Measurements from ENCODE around the gene NHLRC2.
"Not testable (repeated sequence)": the region's sequence is repeated elsewhere in the genome, so short reads cannot be mapped to it uniquely, and the experiment has no call there.

Gene NHLRC2

DNA sequence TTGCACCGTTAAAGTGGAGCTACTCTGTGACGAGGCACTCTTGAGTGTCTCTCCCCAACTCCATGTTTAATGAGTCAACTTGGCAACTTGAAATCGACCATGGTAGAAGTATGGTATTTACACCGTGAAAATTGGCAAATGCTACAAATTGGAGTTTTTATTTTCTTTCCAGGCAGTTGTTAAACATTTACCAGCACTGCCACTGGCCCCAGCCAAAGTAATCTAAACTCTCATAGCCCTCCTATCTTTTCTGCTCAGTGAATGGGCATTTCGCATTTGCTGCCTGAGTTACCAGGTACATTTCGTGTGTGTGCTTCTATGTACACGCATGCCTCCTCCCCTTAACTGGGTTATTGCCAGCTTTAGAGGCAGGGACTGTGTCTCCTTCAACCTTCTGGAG lies 83.3 kb downstream of the NHLRC2 start:
- Histone ChIP-seq H3K79me1 (ENCODE audit: low read depth, low read length) (no peaks in the 10 kb centered on the region), H3K4me1 (ENCODE audit: control insufficient read depth in 2 of 2, insufficient read depth in 1 of 2, low read depth in 1 of 2, low read length in 2 of 2) (no peaks in the 10 kb centered on the region), H3K18ac (ENCODE audit: low read length) (no peak overlapping the region), H3K23ac (ENCODE audit: low read depth, low read length, poor library complexity) (no peak overlapping the region), H4K8ac (ENCODE audit: low read depth, low read length) (no peak overlapping the region), H3K9ac (ENCODE audit: low read depth, low read length, poor library complexity) (no peak overlapping the region), H2BK12ac (ENCODE audit: low read length) (no peak overlapping the region), H4K91ac (ENCODE audit: low read depth, low read length, poor library complexity) (no peak overlapping the region), H3K14ac (ENCODE audit: low read length) (no peak overlapping the region), H3K4ac (ENCODE audit: low read length) (no peak overlapping the region), H2AFZ (ENCODE audit: low read length) (no peak overlapping the region), H3K4me3 (ENCODE audit: low read length in 2 of 2) (no peak overlapping the region), H2AK5ac (ENCODE audit: low read depth, low read length) (no peak overlapping the region), H3K9me3 (replicated peaks in 1 of 2; ENCODE audit: control insufficient read depth in 2 of 2, insufficient read depth in 1 of 2, low read depth in 1 of 2, low read length in 2 of 2) (no peaks in the 10 kb centered on the region), H3K4me2 (ENCODE audit: insufficient read depth, low read length, poor library complexity, severe bottlenecking) (no peak overlapping the region), H3K27me3 (ENCODE audit: control insufficient read depth in 3 of 3, insufficient read depth in 3 of 3, low read depth in 1 of 3, low read length in 3 of 3) (peaks cover 0 to 20% (median 0%) of the 10 kb centered on the region in 3 experiments), H2BK15ac (ENCODE audit: low read length) (no peak overlapping the region), H3K27ac (replicated peaks; ENCODE audit: low read length) (no peak overlapping the region), H3K36me3 (replicated peaks in 1 of 2; ENCODE audit: control insufficient read depth in 2 of 2, insufficient read depth in 2 of 2, low read length in 2 of 2) (no peaks in the 10 kb centered on the region), H2BK120ac (ENCODE audit: low read depth, low read length) (no peak overlapping the region), H2BK5ac (ENCODE audit: low read length) (no peak overlapping the region)
- DNase-seq (ENCODE audit: low spot score): no peak
- WGBS, 2 donors (ENCODE audit: extremely low coverage in 2 of 2, insufficient read length in 2 of 2, insufficient replicate concordance in 1 of 2): no CpG with 5 or more reads among the region's 7 CpGs

DNA sequence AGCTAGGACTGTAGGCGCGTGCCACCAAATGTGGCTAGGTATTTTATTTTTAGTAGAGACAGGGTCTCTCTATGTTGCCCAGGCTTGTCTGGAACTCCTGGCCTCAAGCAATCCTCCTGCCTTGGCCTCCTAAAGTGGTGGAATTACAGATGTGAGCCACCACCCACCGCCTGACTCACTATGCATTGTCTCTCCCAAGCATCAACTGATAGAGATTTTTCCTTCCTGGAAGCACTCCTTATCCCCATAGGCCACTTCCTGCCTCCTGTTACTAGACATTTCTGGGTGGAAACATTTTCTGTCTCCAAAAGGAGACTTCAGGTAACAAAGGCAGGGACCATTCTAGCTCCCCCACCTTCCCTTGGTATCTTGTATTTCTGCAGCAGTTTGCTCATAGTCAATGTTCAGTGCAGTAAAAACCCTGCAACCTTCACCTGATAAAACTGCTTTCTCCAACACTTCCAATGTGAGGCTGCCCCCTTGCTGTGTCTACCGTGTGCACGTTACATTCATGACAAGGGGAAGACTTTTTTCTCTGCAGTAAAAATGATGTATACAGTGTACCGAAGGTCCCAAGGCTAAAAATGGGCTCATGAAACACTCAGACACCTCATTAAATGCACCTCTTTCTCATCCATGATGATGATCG lies 84.9 kb downstream of the NHLRC2 start:
- no peak overlapping the region for H3K18ac ChIP-seq (ENCODE audit: low read length)
- no peak overlapping the region for H2AK5ac ChIP-seq (ENCODE audit: low read depth, low read length)
- DNase-seq (ENCODE audit: low spot score): no peak

DNA sequence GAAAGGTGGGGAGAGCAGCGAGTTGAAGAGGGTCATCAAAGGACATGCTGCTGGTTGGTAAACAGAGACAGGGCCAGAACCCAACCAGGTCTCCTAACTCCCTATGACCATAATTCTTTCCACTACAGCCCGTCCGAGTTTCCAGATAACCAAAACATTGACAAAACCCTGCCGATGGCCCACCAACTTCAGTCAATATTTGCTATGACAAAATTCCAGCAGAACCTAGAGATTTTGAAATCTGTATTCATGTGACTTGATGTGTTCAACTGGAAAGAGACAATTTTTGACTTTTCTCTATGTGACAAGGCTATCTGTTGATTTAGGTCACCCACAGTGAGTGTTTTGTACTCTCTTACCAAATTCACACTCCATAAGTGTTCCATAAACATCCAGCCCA lies 86.7 kb downstream of the NHLRC2 start:
- peaks cover 0 to 28% (median 0%) of the 10 kb centered on the region in 3 experiments for H3K27me3 ChIP-seq (ENCODE audit: control insufficient read depth in 3 of 3, insufficient read depth in 3 of 3, low read depth in 1 of 3, low read length in 3 of 3)
- H2BK120ac ChIP-seq (ENCODE audit: low read depth, low read length): no peak overlapping the region
- no peak overlapping the region for H2BK15ac ChIP-seq (ENCODE audit: low read length)
- no peak overlapping the region for H3K9ac ChIP-seq (ENCODE audit: low read depth, low read length, poor library complexity)
- no peak overlapping the region for H2BK12ac ChIP-seq (ENCODE audit: low read length)
- H3K36me3 ChIP-seq (replicated peaks in 1 of 2; ENCODE audit: control insufficient read depth in 2 of 2, insufficient read depth in 2 of 2, low read length in 2 of 2): no peaks in the 10 kb centered on the region
- no peaks in the 10 kb centered on the region for H3K9me3 ChIP-seq (replicated peaks in 1 of 2; ENCODE audit: control insufficient read depth in 2 of 2, insufficient read depth in 1 of 2, low read depth in 1 of 2, low read length in 2 of 2)
- H3K27ac ChIP-seq (replicated peaks; ENCODE audit: low read length): no peak overlapping the region
- no peak overlapping the region for H3K14ac ChIP-seq (ENCODE audit: low read length)
- H3K4me3 ChIP-seq (ENCODE audit: low read length in 2 of 2): no peak overlapping the region
- H3K18ac ChIP-seq (ENCODE audit: low read length): no peak overlapping the region
- no peak overlapping the region for H3K4ac ChIP-seq (ENCODE audit: low read length)
- WGBS, 2 donors (ENCODE audit: extremely low coverage in 2 of 2, insufficient read length in 2 of 2, insufficient replicate concordance in 1 of 2): no CpG with 5 or more reads among the region's 4 CpGs
- no peaks in the 10 kb centered on the region for H3K4me1 ChIP-seq (ENCODE audit: control insufficient read depth in 2 of 2, insufficient read depth in 1 of 2, low read depth in 1 of 2, low read length in 2 of 2)
- H4K8ac ChIP-seq (ENCODE audit: low read depth, low read length): no peak overlapping the region
- H3K4me2 ChIP-seq (ENCODE audit: insufficient read depth, low read length, poor library complexity, severe bottlenecking): no peak overlapping the region
- no peak overlapping the region for H3K23ac ChIP-seq (ENCODE audit: low read depth, low read length, poor library complexity)
- H4K91ac ChIP-seq (ENCODE audit: low read depth, low read length, poor library complexity): no peak overlapping the region
- H3K79me1 ChIP-seq (ENCODE audit: low read depth, low read length): no peaks in the 10 kb centered on the region
- no peak for DNase-seq (ENCODE audit: low spot score)
- no peak overlapping the region for H2AK5ac ChIP-seq (ENCODE audit: low read depth, low read length)
- no peak overlapping the region for H2BK5ac ChIP-seq (ENCODE audit: low read length)
- no peak overlapping the region for H2AFZ ChIP-seq (ENCODE audit: low read length)

More for the DNA sequence above, 84.9 kb downstream of the NHLRC2 start:
- no peak overlapping the region for H3K9ac ChIP-seq (ENCODE audit: low read depth, low read length, poor library complexity)
- no peak overlapping the region for H2BK12ac ChIP-seq (ENCODE audit: low read length)
- WGBS, 2 donors (ENCODE audit: extremely low coverage in 2 of 2, insufficient read length in 2 of 2, insufficient replicate concordance in 1 of 2): no CpG with 5 or more reads among the region's 7 CpGs
- no peak overlapping the region for H3K23ac ChIP-seq (ENCODE audit: low read depth, low read length, poor library complexity)
- no peak overlapping the region for H2AFZ ChIP-seq (ENCODE audit: low read length)
- H3K27ac ChIP-seq (replicated peaks; ENCODE audit: low read length): no peak overlapping the region
- no peaks in the 10 kb centered on the region for H3K36me3 ChIP-seq (replicated peaks in 1 of 2; ENCODE audit: control insufficient read depth in 2 of 2, insufficient read depth in 2 of 2, low read length in 2 of 2)
- no peaks in the 10 kb centered on the region for H3K4me1 ChIP-seq (ENCODE audit: control insufficient read depth in 2 of 2, insufficient read depth in 1 of 2, low read depth in 1 of 2, low read length in 2 of 2)
- no peak overlapping the region for H2BK120ac ChIP-seq (ENCODE audit: low read depth, low read length)
- no peak overlapping the region for H3K4me2 ChIP-seq (ENCODE audit: insufficient read depth, low read length, poor library complexity, severe bottlenecking)
- no peak overlapping the region for H2BK15ac ChIP-seq (ENCODE audit: low read length)
- no peak overlapping the region for H3K14ac ChIP-seq (ENCODE audit: low read length)
- peaks cover 0 to 20% (median 0%) of the 10 kb centered on the region in 3 experiments for H3K27me3 ChIP-seq (ENCODE audit: control insufficient read depth in 3 of 3, insufficient read depth in 3 of 3, low read depth in 1 of 3, low read length in 3 of 3)
- no peak overlapping the region for H4K8ac ChIP-seq (ENCODE audit: low read depth, low read length)
- no peak overlapping the region for H3K4me3 ChIP-seq (ENCODE audit: low read length in 2 of 2)
- no peaks in the 10 kb centered on the region for H3K9me3 ChIP-seq (replicated peaks in 1 of 2; ENCODE audit: control insufficient read depth in 2 of 2, insufficient read depth in 1 of 2, low read depth in 1 of 2, low read length in 2 of 2)
- no peak overlapping the region for H3K4ac ChIP-seq (ENCODE audit: low read length)
- H3K79me1 ChIP-seq (ENCODE audit: low read depth, low read length): no peaks in the 10 kb centered on the region
- H2BK5ac ChIP-seq (ENCODE audit: low read length): no peak overlapping the region
- no peak overlapping the region for H4K91ac ChIP-seq (ENCODE audit: low read depth, low read length, poor library complexity)

DNA sequence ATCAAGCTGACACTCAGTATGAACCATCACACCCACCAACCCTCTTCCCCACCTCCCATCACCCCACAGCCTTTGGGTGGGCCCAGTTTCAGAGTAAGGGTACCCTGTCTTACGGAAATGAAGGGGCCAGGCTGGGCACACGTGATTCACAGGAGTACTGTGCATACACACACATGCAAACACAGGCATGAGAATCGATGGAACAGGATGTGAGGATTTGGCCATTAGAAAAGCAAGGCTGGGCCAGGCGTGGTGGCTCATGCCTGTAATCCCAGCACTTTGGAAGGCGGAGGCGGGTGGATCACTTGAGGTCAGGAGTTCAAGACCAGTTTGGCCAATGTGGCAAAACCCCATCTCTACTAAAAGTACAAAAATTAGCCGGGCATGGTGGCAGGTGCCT lies 88.7 kb downstream of the NHLRC2 start:
- WGBS, 2 donors (ENCODE audit: extremely low coverage in 2 of 2, insufficient read length in 2 of 2, insufficient replicate concordance in 1 of 2): no CpG with 5 or more reads among the region's 7 CpGs
- H3K9ac ChIP-seq (ENCODE audit: low read depth, low read length, poor library complexity); H3K4me2 ChIP-seq (ENCODE audit: insufficient read depth, low read length, poor library complexity, severe bottlenecking); DNase-seq (ENCODE audit: low spot score); H3K4ac ChIP-seq (ENCODE audit: low read length); H2BK15ac ChIP-seq (ENCODE audit: low read length); H3K14ac ChIP-seq (ENCODE audit: low read length); H2AK5ac ChIP-seq (ENCODE audit: low read depth, low read length); H2BK12ac ChIP-seq (ENCODE audit: low read length); H3K4me1 ChIP-seq (ENCODE audit: control insufficient read depth in 2 of 2, insufficient read depth in 1 of 2, low read depth in 1 of 2, low read length in 2 of 2); H3K4me3 ChIP-seq (ENCODE audit: low read length in 2 of 2); H2AFZ ChIP-seq (ENCODE audit: low read length); H3K79me1 ChIP-seq (ENCODE audit: low read depth, low read length); H3K36me3 ChIP-seq (replicated peaks in 1 of 2; ENCODE audit: control insufficient read depth in 2 of 2, insufficient read depth in 2 of 2, low read length in 2 of 2); H4K91ac ChIP-seq (ENCODE audit: low read depth, low read length, poor library complexity); H2BK5ac ChIP-seq (ENCODE audit: low read length); H4K8ac ChIP-seq (ENCODE audit: low read depth, low read length); H2BK120ac ChIP-seq (ENCODE audit: low read depth, low read length); H3K27ac ChIP-seq (replicated peaks; ENCODE audit: low read length); H3K18ac ChIP-seq (ENCODE audit: low read length); H3K9me3 ChIP-seq (replicated peaks in 1 of 2; ENCODE audit: control insufficient read depth in 2 of 2, insufficient read depth in 1 of 2, low read depth in 1 of 2, low read length in 2 of 2); H3K23ac ChIP-seq (ENCODE audit: low read depth, low read length, poor library complexity): not testable (repeated sequence)
- H3K27me3 ChIP-seq (ENCODE audit: control insufficient read depth in 3 of 3, insufficient read depth in 3 of 3, low read depth in 1 of 3, low read length in 3 of 3): peaks cover 0 to 21% (median 0%) of the 10 kb centered on the region in 3 experiments
